Measurements from ENCODE around the gene NBAS.

NBAS gene

DNA sequence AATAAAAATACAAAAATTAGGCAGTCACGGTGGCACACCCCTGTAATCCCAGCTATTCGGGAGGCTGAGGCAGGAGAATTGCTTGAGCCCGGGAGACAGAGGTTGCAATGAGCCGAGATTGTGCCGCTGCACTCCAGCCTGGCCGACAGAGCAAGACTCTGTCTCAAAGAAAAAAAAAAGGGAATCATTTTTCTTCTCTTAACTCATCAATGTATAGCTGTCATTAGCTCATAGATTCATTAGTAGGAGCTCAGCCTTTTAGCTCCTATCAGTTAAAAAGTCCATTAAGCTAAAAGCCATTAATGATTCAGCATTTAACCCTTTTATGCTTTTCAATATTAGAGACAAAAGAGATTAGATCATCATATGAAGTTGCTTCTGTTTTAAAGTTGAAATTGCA, 5.8 kb upstream of the NBAS start:
- H3K79me2 ChIP-seq (ENCODE audit: low read length), result no peaks in the 10 kb centered on the region
- no peak overlapping the region for H3K9ac ChIP-seq (ENCODE audit: low read length)
- H2AFZ ChIP-seq (ENCODE audit: low read depth, low read length), result no peak overlapping the region
- no peak overlapping the region for H3K4me3 ChIP-seq (ENCODE audit: low read length)
- no peak overlapping the region for H3K4me2 ChIP-seq (ENCODE audit: low read length)
- no peak overlapping the region for H3K27ac ChIP-seq (ENCODE audit: low read length)
- H4K20me1 ChIP-seq (ENCODE audit: insufficient read depth, low read length), result no peaks in the 10 kb centered on the region
- H3K27me3 ChIP-seq (ENCODE audit: low read depth, low read length), result no peaks in the 10 kb centered on the region
- H3K36me3 ChIP-seq (replicated peaks; ENCODE audit: low read depth, low read length), result no peaks in the 10 kb centered on the region
- H3K4me1 ChIP-seq (ENCODE audit: low read length), result 0 out of 2 replicates have a peak, but pooled peaks cover 1% of the 10 kb centered on the region
- no peaks in the 10 kb centered on the region for H3K9me3 ChIP-seq (ENCODE audit: insufficient read depth, low read length)
- TF ChIP-seq, protein P1, sequence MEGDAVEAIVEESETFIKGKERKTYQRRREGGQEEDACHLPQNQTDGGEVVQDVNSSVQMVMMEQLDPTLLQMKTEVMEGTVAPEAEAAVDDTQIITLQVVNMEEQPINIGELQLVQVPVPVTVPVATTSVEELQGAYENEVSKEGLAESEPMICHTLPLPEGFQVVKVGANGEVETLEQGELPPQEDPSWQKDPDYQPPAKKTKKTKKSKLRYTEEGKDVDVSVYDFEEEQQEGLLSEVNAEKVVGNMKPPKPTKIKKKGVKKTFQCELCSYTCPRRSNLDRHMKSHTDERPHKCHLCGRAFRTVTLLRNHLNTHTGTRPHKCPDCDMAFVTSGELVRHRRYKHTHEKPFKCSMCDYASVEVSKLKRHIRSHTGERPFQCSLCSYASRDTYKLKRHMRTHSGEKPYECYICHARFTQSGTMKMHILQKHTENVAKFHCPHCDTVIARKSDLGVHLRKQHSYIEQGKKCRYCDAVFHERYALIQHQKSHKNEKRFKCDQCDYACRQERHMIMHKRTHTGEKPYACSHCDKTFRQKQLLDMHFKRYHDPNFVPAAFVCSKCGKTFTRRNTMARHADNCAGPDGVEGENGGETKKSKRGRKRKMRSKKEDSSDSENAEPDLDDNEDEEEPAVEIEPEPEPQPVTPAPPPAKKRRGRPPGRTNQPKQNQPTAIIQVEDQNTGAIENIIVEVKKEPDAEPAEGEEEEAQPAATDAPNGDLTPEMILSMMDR (IDR thresholded peaks at IDR 0.05; ENCODE audit: low read depth, low read length), result no peak
- no peak for TF ChIP-seq EZH2phosphoT487 (IDR thresholded peaks at IDR 0.05; ENCODE audit: low read depth)

DNA sequence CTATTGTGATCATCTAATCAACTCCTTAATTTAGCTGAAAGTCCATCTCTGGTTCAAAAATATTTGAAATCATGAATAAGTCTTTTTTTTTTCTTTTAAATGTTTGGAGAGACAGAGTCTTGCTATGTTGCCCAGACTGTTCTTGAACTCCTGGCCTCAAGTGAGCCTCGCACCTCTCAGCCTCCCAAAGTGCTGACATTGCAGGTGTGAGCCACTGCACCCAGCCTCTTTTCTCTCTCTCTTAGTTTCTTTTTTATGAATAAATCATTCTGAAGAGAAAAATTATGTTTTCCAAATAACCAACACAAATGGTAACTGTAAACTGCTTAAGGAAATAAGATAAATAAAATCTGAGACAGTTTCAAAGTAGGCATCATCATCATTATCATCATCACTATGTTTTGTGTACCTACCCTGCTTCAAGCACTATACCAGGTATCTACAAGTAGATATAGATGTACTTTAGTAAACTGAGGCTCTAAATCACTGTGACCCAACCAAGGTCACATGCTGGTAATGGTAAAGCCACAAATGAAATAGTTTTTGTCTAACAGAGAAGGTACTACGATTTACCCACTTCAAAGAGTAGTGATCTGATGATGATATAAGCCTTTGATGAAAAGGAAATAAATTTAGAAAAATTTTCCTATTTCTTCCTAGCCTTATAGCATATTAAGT, 5.0 kb upstream of the NBAS start:
- Histone ChIP-seq H3K79me2 (ENCODE audit: low read length) (no peaks in the 10 kb centered on the region), H3K4me1 (ENCODE audit: low read length) (0 out of 2 replicates have a peak, but pooled peaks cover 6% of the 10 kb centered on the region), H3K4me3 (ENCODE audit: low read length) (no peak overlapping the region), H3K27me3 (ENCODE audit: low read depth, low read length) (no peaks in the 10 kb centered on the region), H3K9me3 (ENCODE audit: insufficient read depth, low read length) (no peaks in the 10 kb centered on the region), H3K4me2 (ENCODE audit: low read length) (no peak overlapping the region), H2AFZ (ENCODE audit: low read depth, low read length) (no peak overlapping the region), H3K9ac (ENCODE audit: low read length) (no peak overlapping the region), H3K27ac (ENCODE audit: low read length) (no peak overlapping the region), H4K20me1 (ENCODE audit: insufficient read depth, low read length) (no peaks in the 10 kb centered on the region), H3K36me3 (replicated peaks; ENCODE audit: low read depth, low read length) (no peaks in the 10 kb centered on the region)
- TF ChIP-seq, protein P1 (IDR thresholded peaks at IDR 0.05; ENCODE audit: low read depth, low read length), result no peak
- no peak for TF ChIP-seq EZH2phosphoT487 (IDR thresholded peaks at IDR 0.05; ENCODE audit: low read depth)

DNA sequence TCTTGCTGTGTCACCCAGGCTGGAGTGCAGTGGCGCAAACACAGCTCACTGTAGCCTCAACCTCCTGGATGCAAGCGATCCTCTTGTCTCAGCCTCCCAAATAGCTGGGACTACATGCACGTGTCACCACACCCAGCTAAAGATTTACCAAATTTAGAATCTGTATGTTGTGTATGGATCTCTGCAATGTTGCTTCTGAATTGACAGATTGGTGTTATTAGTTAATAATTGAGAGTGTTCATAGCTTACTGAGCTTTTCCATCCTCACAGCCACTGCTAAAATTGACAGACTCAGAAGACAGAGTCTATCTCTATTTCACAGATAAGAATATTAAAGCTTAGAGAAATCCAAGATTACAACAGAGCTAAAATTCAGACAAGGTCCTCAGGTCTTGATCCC, 4.3 kb upstream of the NBAS start:
- H3K9me3 ChIP-seq (ENCODE audit: insufficient read depth, low read length), result no peaks in the 10 kb centered on the region
- H3K27me3 ChIP-seq (ENCODE audit: low read depth, low read length), result no peaks in the 10 kb centered on the region
- no peak overlapping the region for H3K27ac ChIP-seq (ENCODE audit: low read length)
- H3K79me2 ChIP-seq (ENCODE audit: low read length), result peaks cover 7% of the 10 kb centered on the region
- no peaks in the 10 kb centered on the region for H3K36me3 ChIP-seq (replicated peaks; ENCODE audit: low read depth, low read length)
- no peaks in the 10 kb centered on the region for H4K20me1 ChIP-seq (ENCODE audit: insufficient read depth, low read length)
- no peak overlapping the region for H3K9ac ChIP-seq (ENCODE audit: low read length)
- H3K4me2 ChIP-seq (ENCODE audit: low read length), result no peak overlapping the region
- H2AFZ ChIP-seq (ENCODE audit: low read depth, low read length), result no peak overlapping the region
- H3K4me3 ChIP-seq (ENCODE audit: low read length), result no peak overlapping the region
- TF ChIP-seq, protein P1 (IDR thresholded peaks at IDR 0.05; ENCODE audit: low read depth, low read length), result no peak
- no peak for TF ChIP-seq EZH2phosphoT487 (IDR thresholded peaks at IDR 0.05; ENCODE audit: low read depth)
- 0 out of 2 replicates have a peak, but pooled peaks cover 6% of the 10 kb centered on the region for H3K4me1 ChIP-seq (ENCODE audit: low read length)

DNA sequence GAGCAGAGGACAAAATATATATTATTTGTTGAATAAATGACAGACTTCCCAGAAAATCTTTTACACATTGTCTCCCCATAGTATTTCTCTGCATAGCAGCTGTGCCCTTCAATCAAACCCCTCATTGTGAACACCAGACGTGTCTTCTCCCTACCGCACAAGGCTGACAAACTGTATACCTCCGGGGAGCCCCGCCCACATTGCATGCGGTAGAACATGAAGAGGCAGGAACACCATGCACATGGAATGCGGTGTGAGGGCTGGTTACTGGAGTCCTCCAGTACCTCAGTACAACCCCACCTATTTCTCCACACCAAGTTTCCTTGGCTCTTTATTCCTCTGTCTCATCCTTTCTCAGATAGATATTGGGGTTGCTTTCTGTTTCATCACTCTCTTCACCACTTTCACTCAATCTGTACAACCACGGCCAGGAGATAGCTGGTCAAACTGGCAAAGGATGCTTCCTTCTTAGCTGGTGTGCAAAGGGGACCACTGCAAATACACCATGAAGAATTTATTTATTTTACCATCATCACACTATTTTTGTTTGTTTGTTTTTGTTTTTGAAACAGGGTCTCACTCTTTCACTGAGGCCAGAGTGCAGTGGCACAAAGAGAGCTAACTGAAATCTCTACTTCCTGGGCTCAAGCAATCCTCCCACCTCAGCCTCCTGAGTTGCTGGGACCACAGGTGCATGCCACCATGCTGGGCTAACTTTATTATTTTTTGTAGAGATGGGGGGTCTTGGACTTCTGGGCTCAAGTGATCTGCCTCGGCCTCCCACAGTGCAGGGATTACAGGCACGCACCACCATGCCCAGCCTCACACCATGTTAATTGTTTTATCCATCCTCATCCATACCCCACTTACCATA, 2.3 kb upstream of the NBAS start:
- H4K20me1 ChIP-seq (ENCODE audit: insufficient read depth, low read length), result no peaks in the 10 kb centered on the region
- H3K27me3 ChIP-seq (ENCODE audit: low read depth, low read length), result no peaks in the 10 kb centered on the region
- H3K79me2 ChIP-seq (ENCODE audit: low read length), result peaks cover 25% of the 10 kb centered on the region
- no peaks in the 10 kb centered on the region for H3K9me3 ChIP-seq (ENCODE audit: insufficient read depth, low read length)
- no peak overlapping the region for H3K4me3 ChIP-seq (ENCODE audit: low read length)
- H3K27ac ChIP-seq (ENCODE audit: low read length), result no peak overlapping the region
- no peak overlapping the region for H2AFZ ChIP-seq (ENCODE audit: low read depth, low read length)
- TF ChIP-seq EZH2phosphoT487 (IDR thresholded peaks at IDR 0.05; ENCODE audit: low read depth), result no peak
- TF ChIP-seq, protein P1 (IDR thresholded peaks at IDR 0.05; ENCODE audit: low read depth, low read length), result no peak
- H3K4me2 ChIP-seq (ENCODE audit: low read length), result no peak overlapping the region
- no peaks in the 10 kb centered on the region for H3K36me3 ChIP-seq (replicated peaks; ENCODE audit: low read depth, low read length)
- H3K9ac ChIP-seq (ENCODE audit: low read length), result no peak overlapping the region
- peaks cover 13% of the 10 kb centered on the region for H3K4me1 ChIP-seq (ENCODE audit: low read length)
